ENCODE data around the gene CFAP53.

The CFAP53 gene

GRCh38 chr18:50192995-50193795 lies 73.1 kb downstream of the CFAP53 start:
- no peak for TF ChIP-seq CTCF (IDR thresholded peaks at IDR 0.05)

- TF ChIP-seq CTCF (IDR thresholded peaks at IDR 0.05) = no peak
These were observed 75.4 kb downstream of the CFAP53 start for GRCh38 chr18:50190926-50191325.

GRCh38 chr18:50190236-50190635 lies 76.1 kb downstream of the CFAP53 start:
- no peak for TF ChIP-seq CTCF (IDR thresholded peaks at IDR 0.05)

GRCh38 chr18:50189160-50189559 lies 77.1 kb downstream of the CFAP53 start:
- no peak for TF ChIP-seq CTCF (IDR thresholded peaks at IDR 0.05)

GRCh38 chr18:50188652-50189051 lies 77.6 kb downstream of the CFAP53 start:
- TF ChIP-seq CTCF (IDR thresholded peaks at IDR 0.05) = no peak

- TF ChIP-seq CTCF (IDR thresholded peaks at IDR 0.05) = no peak
These were observed 78.6 kb downstream of the CFAP53 start for GRCh38 chr18:50187659-50188058.

GRCh38 chr18:50186385-50186784 lies 79.9 kb downstream of the CFAP53 start:
- no peak for TF ChIP-seq CTCF (IDR thresholded peaks at IDR 0.05)

GRCh38 chr18:50183556-50183955 lies 82.7 kb downstream of the CFAP53 start:
- no peak for TF ChIP-seq CTCF (IDR thresholded peaks at IDR 0.05)
